Trophoblast cell (in vitro differentiated cells and primary cell): ENCODE data around the gene CXCL3.

ENCODE experiments used
- DNase-seq, 2 donors: peaks; one replicate each; pipeline ENCODE4 v3.0.0-alpha.2; 2016
- H2AFZ ChIP-seq: 2 replicates; pipeline ENCODE4 v1.6.1; 2013; ENCODE audit warnings: low read length, moderate library complexity, mild to moderate bottlenecking; ENCODE audit not compliant: insufficient read depth, poor library complexity
- H2AK5ac ChIP-seq: 2 replicates; pipeline ENCODE4 v1.6.1; 2013; ENCODE audit warnings: mild to moderate bottlenecking, low read length
- H2BK120ac ChIP-seq: 2 replicates; pipeline ENCODE4 v1.6.1; 2013; ENCODE audit warnings: low read length, mild to moderate bottlenecking, moderate library complexity; ENCODE audit not compliant: insufficient read depth, poor library complexity
- H2BK12ac ChIP-seq: 2 replicates; pipeline ENCODE4 v1.6.1; 2013; ENCODE audit warnings: mild to moderate bottlenecking, low read length, moderate library complexity
- H2BK5ac ChIP-seq: 2 replicates; pipeline ENCODE4 v1.6.1; 2013; ENCODE audit warnings: low read length, low read depth, moderate library complexity, mild to moderate bottlenecking; ENCODE audit not compliant: poor library complexity
- H3K14ac ChIP-seq: 2 replicates; pipeline ENCODE4 v1.6.1; 2013; ENCODE audit warnings: mild to moderate bottlenecking, low read length
- H3K18ac ChIP-seq: 2 replicates; pipeline ENCODE4 v1.6.1; 2013; ENCODE audit warnings: mild to moderate bottlenecking, low read length
- H3K23ac ChIP-seq: 2 replicates; pipeline ENCODE4 v1.6.1; 2013; ENCODE audit warnings: low read length
- H3K27ac ChIP-seq: 2 replicates; pipeline ENCODE4 v1.5.1; 2013; ENCODE audit warnings: low read depth, mild to moderate bottlenecking, inconsistent platforms, low read length, moderate library complexity
- H3K27me3 ChIP-seq: 2 replicates; pipeline ENCODE4 v1.6.1; 2013; ENCODE audit warnings: inconsistent platforms, mild to moderate bottlenecking, low read length, moderate library complexity; ENCODE audit not compliant: insufficient read depth
- H3K36me3 ChIP-seq, 2 experiments: 1 replicate in 1 of 2; 2 replicates in 1 of 2; pipeline ENCODE4 v1.6.1; 2013; ENCODE audit warnings: low read length in 2 of 2, mild to moderate bottlenecking in 2 of 2, moderate library complexity in 1 of 2; ENCODE audit not compliant: insufficient read depth in 2 of 2, control insufficient read depth in 1 of 2
- H3K4ac ChIP-seq: 2 replicates; pipeline ENCODE4 v1.6.1; 2013; ENCODE audit warnings: low read depth, mild to moderate bottlenecking, low read length, moderate library complexity
- H3K4me1 ChIP-seq, 2 experiments: 1 replicate in 1 of 2; 2 replicates in 1 of 2; pipeline ENCODE4 v1.6.1; 2013; ENCODE audit warnings: low read length in 2 of 2, mild to moderate bottlenecking in 2 of 2, moderate library complexity in 1 of 2; ENCODE audit not compliant: insufficient read depth in 2 of 2, control insufficient read depth in 1 of 2
- H3K4me2 ChIP-seq: 2 replicates; pipeline ENCODE4 v1.6.1; 2013; ENCODE audit warnings: inconsistent platforms, mild to moderate bottlenecking, low read length, moderate library complexity
- H3K4me3 ChIP-seq: 2 replicates; pipeline ENCODE4 v1.5.1; 2013; ENCODE audit warnings: mild to moderate bottlenecking, low read depth, low read length, inconsistent platforms
- H3K79me1 ChIP-seq: one replicate; pipeline ENCODE4 v1.6.1; 2013; ENCODE audit warnings: low read length
- H3K79me2 ChIP-seq: 2 replicates; pipeline ENCODE4 v1.6.1; 2013; ENCODE audit warnings: low read length, mild to moderate bottlenecking; ENCODE audit not compliant: control insufficient read depth, insufficient read depth, poor library complexity
- H3K9ac ChIP-seq: 2 replicates; pipeline ENCODE4 v1.6.1; 2013; ENCODE audit warnings: mild to moderate bottlenecking, low read length
- H3K9me3 ChIP-seq: 2 replicates; pipeline ENCODE4 v1.6.1; 2013; ENCODE audit warnings: low read depth, mild to moderate bottlenecking, control low read depth, inconsistent platforms, low read length; ENCODE audit not compliant: insufficient read depth
- H4K12ac ChIP-seq: 2 replicates; pipeline ENCODE4 v1.6.1; 2013; ENCODE audit warnings: low read depth, mild to moderate bottlenecking, low read length, moderate library complexity
- H4K8ac ChIP-seq: 2 replicates; pipeline ENCODE4 v1.6.1; 2013; ENCODE audit warnings: low read depth, mild to moderate bottlenecking, low read length, moderate library complexity
- H4K91ac ChIP-seq: one replicate; pipeline ENCODE4 v1.6.1; 2013; ENCODE audit warnings: low read depth, mild to moderate bottlenecking, low read length, moderate library complexity
- WGBS: extraction: QIAGEN DNeasy Blood & Tissue Kit; methylation state at CpG from one replicate; pipeline ENCODE4 v1.1.7; 2013; ENCODE audit warnings: missing lambda C conversion rate; ENCODE audit not compliant: insufficient read length, insufficient coverage; ENCODE audit errors: extremely low coverage; 5-methylcytosine and 5-hydroxymethylcytosine counted together

CXCL3 gene

GRCh38 chr4:74016068-74016467 lies 22.4 kb downstream of the CXCL3 start:
- Histone ChIP-seq H3K9ac (no peak overlapping the region), H3K4ac (no peak overlapping the region), H4K91ac (no peak overlapping the region), H2BK12ac (no peak overlapping the region), H3K36me3 (no peaks in the 10 kb centered on the region), H2AFZ (no peak overlapping the region), H3K4me3 (no peak overlapping the region), H2BK120ac (no peak overlapping the region), H3K4me1 (no peaks in the 10 kb centered on the region), H2AK5ac (no peak overlapping the region), H3K4me2 (no peak overlapping the region), H3K23ac (no peak overlapping the region), H3K79me2 (no peaks in the 10 kb centered on the region), H4K12ac (no peak overlapping the region), H3K27me3 (no peaks in the 10 kb centered on the region), H3K18ac (no peak overlapping the region), H3K9me3 (no peaks in the 10 kb centered on the region), H3K14ac (no peak overlapping the region), H3K79me1 (no peaks in the 10 kb centered on the region), H4K8ac (no peak overlapping the region), H3K27ac (no peak overlapping the region), H2BK5ac (no peak overlapping the region)
- WGBS = no CpG with 5 or more reads among the region's 1 CpG
- DNase-seq = no peak

GRCh38 chr4:74015126-74015780 lies 23.2 kb downstream of the CXCL3 start:
- H3K27me3 ChIP-seq = no peaks in the 10 kb centered on the region
- H3K4me1 ChIP-seq = no peaks in the 10 kb centered on the region
- H2BK12ac ChIP-seq = no peak overlapping the region
- no peaks in the 10 kb centered on the region for H3K9me3 ChIP-seq
- no peak overlapping the region for H3K4me3 ChIP-seq
- no CpG with 5 or more reads among the region's 3 CpGs for WGBS
- no peak overlapping the region for H3K14ac ChIP-seq
- H3K27ac ChIP-seq = no peak overlapping the region
- H3K4ac ChIP-seq = no peak overlapping the region
- no peak for DNase-seq
- H3K79me2 ChIP-seq = no peaks in the 10 kb centered on the region
- no peak overlapping the region for H3K4me2 ChIP-seq
- no peak overlapping the region for H3K18ac ChIP-seq
- no peaks in the 10 kb centered on the region for H3K36me3 ChIP-seq
- no peak overlapping the region for H3K9ac ChIP-seq
- no peak overlapping the region for H2AFZ ChIP-seq
- no peak overlapping the region for H2AK5ac ChIP-seq
- no peak overlapping the region for H4K91ac ChIP-seq
- no peak overlapping the region for H2BK120ac ChIP-seq
- no peaks in the 10 kb centered on the region for H3K79me1 ChIP-seq
- H4K8ac ChIP-seq = no peak overlapping the region
- no peak overlapping the region for H3K23ac ChIP-seq
- no peak overlapping the region for H2BK5ac ChIP-seq
- no peak overlapping the region for H4K12ac ChIP-seq

GRCh38 chr4:74014332-74014731 lies 24.2 kb downstream of the CXCL3 start:
- H2AK5ac ChIP-seq = no peak overlapping the region
- no peak overlapping the region for H3K14ac ChIP-seq
- H3K23ac ChIP-seq = no peak overlapping the region
- H3K4me3 ChIP-seq = no peak overlapping the region
- no peak overlapping the region for H3K27ac ChIP-seq
- H3K18ac ChIP-seq = no peak overlapping the region
- no CpG with 5 or more reads among the region's 1 CpG for WGBS
- no peak overlapping the region for H3K4ac ChIP-seq
- no peak overlapping the region for H3K4me2 ChIP-seq
- no peaks in the 10 kb centered on the region for H3K36me3 ChIP-seq
- no peak for DNase-seq
- no peak overlapping the region for H4K8ac ChIP-seq
- H3K4me1 ChIP-seq = no peaks in the 10 kb centered on the region
- H4K12ac ChIP-seq = no peak overlapping the region
- H2BK5ac ChIP-seq = no peak overlapping the region
- H3K79me1 ChIP-seq = no peaks in the 10 kb centered on the region
- no peak overlapping the region for H2BK120ac ChIP-seq
- H2AFZ ChIP-seq = no peak overlapping the region
- H3K9ac ChIP-seq = no peak overlapping the region
- H3K9me3 ChIP-seq = no peaks in the 10 kb centered on the region
- H3K79me2 ChIP-seq = no peaks in the 10 kb centered on the region
- no peaks in the 10 kb centered on the region for H3K27me3 ChIP-seq
- H4K91ac ChIP-seq = no peak overlapping the region
- H2BK12ac ChIP-seq = no peak overlapping the region

GRCh38 chr4:74013264-74013663 lies 25.2 kb downstream of the CXCL3 start:
- Histone ChIP-seq H3K14ac (no peak overlapping the region), H3K9ac (no peak overlapping the region), H3K4me3 (no peak overlapping the region), H3K79me1 (no peaks in the 10 kb centered on the region), H2BK120ac (no peak overlapping the region), H2BK12ac (no peak overlapping the region), H3K4ac (no peak overlapping the region), H3K4me2 (no peak overlapping the region), H3K18ac (no peak overlapping the region), H4K8ac (no peak overlapping the region), H2AK5ac (no peak overlapping the region), H3K4me1 (no peaks in the 10 kb centered on the region), H3K27ac (no peak overlapping the region), H2AFZ (no peak overlapping the region), H3K27me3 (no peaks in the 10 kb centered on the region), H3K9me3 (no peaks in the 10 kb centered on the region), H3K23ac (no peak overlapping the region), H3K36me3 (no peaks in the 10 kb centered on the region), H3K79me2 (no peaks in the 10 kb centered on the region), H4K12ac (no peak overlapping the region), H2BK5ac (no peak overlapping the region), H4K91ac (no peak overlapping the region)
- DNase-seq = no peak
- WGBS = no CpG with 5 or more reads among the region's 2 CpGs
